K562 (cell line): ENCODE measurements around the gene ACHE. TPM values are rescaled to one million over a fixed set of nuclear protein-coding genes. Genes with fewer than 3 reads are reported as not detected.
A peak's percentile ranks its signal among the peaks of the same experiment; 100 is the strongest.

Experiments used
- ATF3 ChIP-seq, 2 experiments: fragments of 450-650 bp in 1 of 2; sonication (generic) in 1 of 2; formaldehyde crosslinking in 1 of 2; IDR thresholded peaks in 1 of 2; conservative IDR thresholded peaks in 1 of 2; 2 replicates each; pipeline versions ENCODE4 v1.6.1 to v1.8.1; 2016 to 2023; ENCODE audit warnings: mild to moderate bottlenecking in 2 of 2, moderate library complexity in 2 of 2, inconsistent platforms in 1 of 2, missing genetic modification reagents in 1 of 2
- CTBP1 ChIP-seq: fragments of 450-650 bp; IDR thresholded peaks from 2 replicates; pipeline ENCODE4 v1.6.1; 2016; ENCODE audit warnings: borderline replicate concordance
- DIDO1 ChIP-seq: fragments of 450-650 bp; IDR thresholded peaks from 2 replicates; pipeline ENCODE4 v1.6.1; 2016; ENCODE audit warnings: low read depth, missing biosample characterization, missing genetic modification characterization
- DLX4 ChIP-seq: fragments of 250-450 bp; sonication (Bioruptor Pico); IDR thresholded peaks from 2 replicates; pipeline ENCODE4 v1.6.1; 2021; ENCODE audit warnings: mild to moderate bottlenecking
- FOXJ2 ChIP-seq: fragments of 200-800 bp; sonication (Bioruptor generic); IDR thresholded peaks from 2 replicates; pipeline ENCODE4 v1.6.1; 2016; ENCODE audit warnings: missing genetic modification characterization, missing compliant biosample characterization
- GTF2E2 ChIP-seq: fragments of 200-800 bp; sonication (Bioruptor generic); IDR thresholded peaks from 2 replicates; pipeline ENCODE4 v1.6.1; 2016; ENCODE audit warnings: missing genetic modification characterization, missing compliant biosample characterization
- HMGN3 ChIP-seq: IDR thresholded peaks from 2 replicates; pipeline ENCODE4 v1.6.1; 2011; ENCODE audit warnings: borderline replicate concordance, low read depth, mild to moderate bottlenecking, mixed read lengths, low read length; ENCODE audit not compliant: insufficient read length; ENCODE audit errors: extremely low read depth
- NFE2L1 ChIP-seq: fragments of 450-650 bp; IDR thresholded peaks from 2 replicates; pipeline ENCODE4 v1.6.1; 2016; ENCODE audit warnings: missing genetic modification characterization, low read depth, mild to moderate bottlenecking, missing compliant biosample characterization, moderate library complexity, borderline replicate concordance
- POLR3A ChIP-seq: IDR thresholded peaks from 2 replicates; pipeline ENCODE4 v1.6.1; 2011; ENCODE audit warnings: borderline replicate concordance, mild to moderate bottlenecking, moderate library complexity; ENCODE audit not compliant: insufficient read length, insufficient read depth; ENCODE audit errors: extremely low read depth
- PURB ChIP-seq: sonication (generic); formaldehyde crosslinking; IDR thresholded peaks from 2 replicates; pipeline ENCODE4 v1.9.0; 2021; ENCODE audit warnings: low read depth, mild to moderate bottlenecking, missing genetic modification reagents
- RCOR1 ChIP-seq, 2 experiments: IDR thresholded peaks; 2 replicates each; pipeline ENCODE4 v1.6.1; 2012; ENCODE audit warnings: low read depth in 2 of 2, low read length in 2 of 2, borderline replicate concordance in 1 of 2, improper control_type of control experiment in 1 of 2
- SPI1 ChIP-seq: IDR thresholded peaks from 2 replicates; pipeline ENCODE4 v1.6.1; 2011; ENCODE audit warnings: low read depth, low read length, control low read depth, borderline replicate concordance
- SRSF9 ChIP-seq: fragments of 200-400 bp; formaldehyde crosslinking; IDR thresholded peaks from 2 replicates; pipeline ENCODE4 v1.6.1; 2017; ENCODE audit warnings: low read depth, low read length, borderline replicate concordance
- ZBTB11 ChIP-seq, 3 experiments: fragments of 200-800 bp in 1 of 3; fragments of 250-450 bp in 1 of 3; fragments of 450-650 bp in 1 of 3; sonication (Bioruptor Pico) in 1 of 3; sonication (Bioruptor generic) in 1 of 3; formaldehyde crosslinking in 1 of 3; IDR thresholded peaks; 2 replicates each; pipeline versions ENCODE4 v1.6.1 to v1.8.0; 2016 to 2022; ENCODE audit warnings: mild to moderate bottlenecking in 2 of 3, missing genetic modification characterization in 2 of 3, missing compliant biosample characterization in 1 of 3, moderate library complexity in 1 of 3
- ZC3H11A ChIP-seq: IDR thresholded peaks from 2 replicates; pipeline ENCODE4 v1.6.1; 2012; ENCODE audit warnings: low read depth, low read length, improper control_type of control experiment
- ZNF143 ChIP-seq: sonication (generic); formaldehyde crosslinking; IDR thresholded peaks from 2 replicates; pipeline ENCODE4 v1.9.0; 2022; ENCODE audit warnings: mild to moderate bottlenecking, missing genetic modification reagents
- ZNF165 ChIP-seq: fragments of 250-450 bp; sonication (Bioruptor Pico); IDR thresholded peaks from 2 replicates; pipeline ENCODE4 v1.4.0; 2020; ENCODE audit warnings: borderline replicate concordance
- ZNF395 ChIP-seq: fragments of 200-800 bp; sonication (Bioruptor generic); IDR thresholded peaks from 2 replicates; pipeline ENCODE4 v1.6.1; 2017; ENCODE audit warnings: missing genetic modification characterization, missing compliant biosample characterization
- ZNF551 ChIP-seq: fragments of 250-450 bp; sonication (Bioruptor Pico); IDR thresholded peaks from 2 replicates; pipeline ENCODE4 v1.5.0; 2021; ENCODE audit warnings: mild to moderate bottlenecking, moderate library complexity
- ZNF583 ChIP-seq: fragments of 250-450 bp; sonication (Bioruptor Pico); IDR thresholded peaks from 2 replicates; pipeline ENCODE4 v1.4.0; 2020
- polyA plus RNA-seq, 8 experiments: library from polyadenylated mRNA; depleted of rRNA in 4 of 8; stranded (reverse) in 5 of 8; unstranded in 3 of 8; fragments of >200 nt; fragmentation: Nextera tagmentation in 2 of 8; fragmentation: Illumina TruSeq in 1 of 8; extraction: Ambion mirVana in 2 of 8; extraction: Trizol in 1 of 8; gene quantifications; 2 replicates each; pipeline versions ENCODE4 v1.2.1 to v1.2.3, GENCODE V29; 2011 to 2014; ENCODE audit warnings: inconsistent platforms in 1 of 8, missing spikeins in 1 of 8
- total RNA-seq, 7 experiments: library from RNA; depleted of rRNA in 6 of 7; stranded (reverse); fragments of >200 nt in 6 of 7; fragmentation: Illumina TruSeq in 2 of 7; extraction: Trizol in 2 of 7; gene quantifications; 2 replicates each; pipeline versions ENCODE4 v1.2.1 to v1.2.3, GENCODE V29; 2011 to 2021; ENCODE audit warnings: low replicate concordance in 1 of 7

ACHE gene
- total and polyA plus RNA-seq, 9 of the 15 experiments (the other 6 are each of a cell fraction or from before 2014, with no cell fraction given), result 0.04 to 8.8 (median 1.9) TPM

- TF ChIP-seq ZNF143 (CRISPR knock-in tag) (peak; percentile 70), GTF2E2 (tag) (0 out of 2 replicates have a peak, but pooled peaks have one; percentile 63), SRSF9 (no peak), SPI1 (no peak), PURB (CRISPR knock-in tag) (no peak), HMGN3 (peak; percentile 50), POLR3A (no peak), ZBTB11 (CRISPR knock-in tag; IDR thresholded peaks at IDR 0.05) (no peak), CTBP1 (peak; percentile 68; the same call in 1 of the 2 replicates), DLX4 (no peak), NFE2L1 (tag) (no peak), ZNF583 (0 out of 2 replicates have a peak, but pooled peaks have one; percentile 45), ZNF551 (CRISPR knock-in tag) (no peak), ZNF395 (CRISPR knock-in tag) (peak; percentile 67; the same call in 1 of the 2 replicates), FOXJ2 (tag) (no peak), RCOR1 (IDR thresholded peaks at IDR 0.05; ENCODE audit: borderline replicate concordance in 1 of 2, low read depth in 2 of 2, low read length in 2 of 2) (no peak), ATF3 (IDR thresholded peaks at IDR 0.05) (no peak), ATF3 (CRISPR knock-in tag; conservative IDR thresholded peaks at IDR 0.05) (peak; percentile 21; the same call in 1 of the 2 replicates), DIDO1 (no peak), ZNF165 (CRISPR knock-in tag) (no peak), ZC3H11A (no peak)
These were observed 6.5 kb downstream of the ACHE start, which contains the start of gene UFSP1 (continued) for GRCh38 chr7:100888988-100889750.
